H1 (cell line): ENCODE measurements around the gene APOOL. TPM values are rescaled to one million over a fixed set of nuclear protein-coding genes. Genes with fewer than 3 reads are reported as not detected.

Source experiments
- SUZ12 ChIP-seq: fragments of 200-600 bp; sonication (generic); IDR thresholded peaks from 2 replicates; pipeline ENCODE4 v1.6.1; 2012; ENCODE audit warnings: mild to moderate bottlenecking, inconsistent platforms, low read length, moderate library complexity, mixed read lengths
- polyA plus RNA-seq, 7 experiments: library from polyadenylated mRNA; depleted of rRNA in 3 of 7; stranded (reverse) in 5 of 7; unstranded in 2 of 7; fragments of >200 nt in 5 of 7; fragments of 200-250 nt in 2 of 7; gene quantifications; 1 replicate in 5 of 7; 2 replicates in 1 of 7; 4 replicates in 1 of 7; pipeline versions ENCODE4 v1.2.1 to v1.2.3, GENCODE V29; 2011 to 2013; ENCODE audit warnings: missing spikeins in 2 of 7, mixed read lengths in 2 of 7
- total RNA-seq: library from RNA; stranded (reverse); fragmentation: NEBNext Ultra II Directional; extraction: Animal tissue kit (Norgen Biotek cat#: 25700); gene quantifications from 2 replicates; pipeline ENCODE4 v1.2.1, GENCODE V29; 2021

APOOL gene
- total and polyA plus RNA-seq, 2 of the 8 experiments (the other 6 are each of a cell fraction or from before 2014, with no cell fraction given) = 2.4 to 8.1 TPM

DNA sequence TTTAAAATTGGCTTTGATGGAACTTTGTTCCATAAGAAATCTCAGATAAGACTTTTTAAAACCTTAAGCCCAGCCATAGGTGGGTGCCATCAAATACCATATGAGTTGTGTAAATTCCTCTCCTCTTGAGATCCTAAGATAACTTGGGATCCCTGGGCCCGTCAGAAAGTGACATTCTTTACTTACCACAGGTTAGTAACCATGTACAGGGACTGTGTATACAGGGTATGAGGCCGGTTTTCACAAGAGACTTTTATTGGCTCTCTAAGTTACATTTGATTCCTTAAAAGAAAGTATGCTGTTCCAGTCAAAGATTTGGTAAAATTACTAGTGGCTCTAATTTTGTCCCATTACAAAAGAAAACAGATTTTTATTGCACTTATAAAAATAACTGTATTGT, 110.1 kb downstream of the APOOL start (continued):
- TF ChIP-seq SUZ12 = no peak
